Measurements from ENCODE around the gene MICU1.

DNA sequence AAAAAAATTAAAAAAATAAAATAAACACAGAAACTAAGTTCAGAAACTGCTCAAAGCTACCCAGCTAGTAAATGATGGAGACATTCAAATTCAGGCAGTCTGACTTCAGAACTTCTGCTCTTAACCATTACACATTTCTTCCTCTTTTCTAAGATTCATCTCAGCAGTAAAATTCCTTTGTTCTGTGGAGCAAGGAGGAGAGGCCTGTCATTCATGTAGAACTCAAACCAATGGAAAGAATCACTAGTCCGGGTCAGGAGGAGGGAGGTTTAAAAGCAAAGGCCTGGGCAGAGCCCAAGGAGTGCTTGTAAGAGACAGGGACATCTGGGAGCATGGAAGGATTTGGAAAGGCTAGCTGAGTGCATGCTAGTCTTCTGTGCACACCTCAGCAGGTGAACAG, 233.3 kb downstream of the MICU1 start:
- TF ChIP-seq, protein P1, sequence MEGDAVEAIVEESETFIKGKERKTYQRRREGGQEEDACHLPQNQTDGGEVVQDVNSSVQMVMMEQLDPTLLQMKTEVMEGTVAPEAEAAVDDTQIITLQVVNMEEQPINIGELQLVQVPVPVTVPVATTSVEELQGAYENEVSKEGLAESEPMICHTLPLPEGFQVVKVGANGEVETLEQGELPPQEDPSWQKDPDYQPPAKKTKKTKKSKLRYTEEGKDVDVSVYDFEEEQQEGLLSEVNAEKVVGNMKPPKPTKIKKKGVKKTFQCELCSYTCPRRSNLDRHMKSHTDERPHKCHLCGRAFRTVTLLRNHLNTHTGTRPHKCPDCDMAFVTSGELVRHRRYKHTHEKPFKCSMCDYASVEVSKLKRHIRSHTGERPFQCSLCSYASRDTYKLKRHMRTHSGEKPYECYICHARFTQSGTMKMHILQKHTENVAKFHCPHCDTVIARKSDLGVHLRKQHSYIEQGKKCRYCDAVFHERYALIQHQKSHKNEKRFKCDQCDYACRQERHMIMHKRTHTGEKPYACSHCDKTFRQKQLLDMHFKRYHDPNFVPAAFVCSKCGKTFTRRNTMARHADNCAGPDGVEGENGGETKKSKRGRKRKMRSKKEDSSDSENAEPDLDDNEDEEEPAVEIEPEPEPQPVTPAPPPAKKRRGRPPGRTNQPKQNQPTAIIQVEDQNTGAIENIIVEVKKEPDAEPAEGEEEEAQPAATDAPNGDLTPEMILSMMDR (IDR thresholded peaks at IDR 0.05), result no peak
- TF ChIP-seq POLR2A (IDR thresholded peaks at IDR 0.05), result no peak

Data from sigmoid colon (tissue), 3 donors.